Fibroblast of lung (primary cell): Measurements from ENCODE around the gene ESPN. TPM values are rescaled to one million over a fixed set of nuclear protein-coding genes. Genes with fewer than 3 reads are reported as not detected.
"Not testable (repeated sequence)": the region's sequence is repeated elsewhere in the genome, so short reads cannot be mapped to it uniquely, and the experiment has no call there.

ENCODE experiments used
- DNase-seq, 2 donors: peaks; one replicate each; pipeline versions ENCODE4 v3.0.0 to v3.0.0-alpha.2; 2010; ENCODE audit warnings: low read depth in 2 of 2
- H2AFZ ChIP-seq: 2 replicates; pipeline ENCODE4 v1.5.1; 2012; ENCODE audit warnings: low read length, control low read depth, inconsistent platforms
- H3K27ac ChIP-seq: 2 replicates; pipeline ENCODE4 v1.5.1; 2011; ENCODE audit warnings: low read length, control low read depth; ENCODE audit not compliant: insufficient read depth
- H3K27me3 ChIP-seq: 2 replicates; pipeline ENCODE4 v1.5.1; 2011; ENCODE audit warnings: mild to moderate bottlenecking, low read length; ENCODE audit not compliant: control insufficient read depth, insufficient read depth
- H3K36me3 ChIP-seq: 2 replicates; pipeline ENCODE4 v1.5.1; 2011; ENCODE audit warnings: low read length; ENCODE audit not compliant: control insufficient read depth, insufficient read depth
- H3K4me1 ChIP-seq: 2 replicates; pipeline ENCODE4 v1.5.1; 2011; ENCODE audit warnings: low read length; ENCODE audit not compliant: control insufficient read depth, insufficient read depth; ENCODE audit errors: extremely low read depth
- H3K4me2 ChIP-seq: 2 replicates; pipeline ENCODE4 v1.5.1; 2011; ENCODE audit warnings: low read length, control low read depth; ENCODE audit not compliant: insufficient read depth; ENCODE audit errors: extremely low read depth
- H3K4me3 ChIP-seq, 4 experiments: fragments of 200-600 bp in 1 of 4; sonication (generic) in 1 of 4; replicated peaks in 1 of 4; 2 replicates each; pipeline ENCODE4 v1.5.1; 2011 to 2016; ENCODE audit warnings: low read length in 4 of 4, low read depth in 3 of 4, mild to moderate bottlenecking in 3 of 4, control low read depth in 2 of 4, inconsistent platforms in 1 of 4, mixed read lengths in 1 of 4; ENCODE audit not compliant: insufficient read depth in 1 of 4; ENCODE audit errors: control extremely low read depth in 1 of 4
- H3K79me2 ChIP-seq: 2 replicates; pipeline ENCODE4 v1.5.1; 2012; ENCODE audit warnings: mild to moderate bottlenecking, low read length, inconsistent platforms; ENCODE audit not compliant: control insufficient read depth, insufficient read depth
- H3K9ac ChIP-seq: 2 replicates; pipeline ENCODE4 v1.5.1; 2011; ENCODE audit warnings: mild to moderate bottlenecking, low read length, control low read depth; ENCODE audit not compliant: insufficient read depth
- H3K9me3 ChIP-seq: 2 replicates; pipeline ENCODE4 v1.5.1; 2012; ENCODE audit warnings: low read depth, low read length; ENCODE audit not compliant: control insufficient read depth, insufficient read depth
- H4K20me1 ChIP-seq: 2 replicates; pipeline ENCODE4 v1.5.1; 2011; ENCODE audit warnings: low read length; ENCODE audit not compliant: control insufficient read depth, insufficient read depth; ENCODE audit errors: extremely low read depth
- EZH2 ChIP-seq: IDR thresholded peaks from 2 replicates; pipeline ENCODE4 v1.5.1; 2012; ENCODE audit warnings: low read length, control low read depth, mild to moderate bottlenecking; ENCODE audit errors: missing control alignments
- polyA plus RNA-seq, 2 donors: library from polyadenylated mRNA; depleted of rRNA in 1 of 2; stranded (reverse) in 1 of 2; unstranded in 1 of 2; fragments of >200 nt; gene quantifications; 2 replicates each; pipeline ENCODE4 v1.2.1, GENCODE V29; 2011 to 2012; ENCODE audit warnings: missing spikeins in 1 of 2
- total RNA-seq: library from RNA; depleted of rRNA; stranded (reverse); fragments of >200 nt; gene quantifications from 2 replicates; pipeline ENCODE4 v1.2.1, GENCODE V29; 2014
- TF ChIP-seq, protein P1 (sequence below), 2 donors: IDR thresholded peaks in 1 of 2; conservative IDR thresholded peaks in 1 of 2; 1 replicate in 1 of 2; 2 replicates in 1 of 2; pipeline ENCODE4 v1.5.1; 2011 to 2012; ENCODE audit warnings: low read length in 2 of 2, control low read depth in 1 of 2, inconsistent platforms in 1 of 2, low read depth in 1 of 2, mild to moderate bottlenecking in 1 of 2

The ESPN gene
- total and polyA plus RNA-seq, 2 donors (not counting 1 experiment from before 2014, with no cell fraction given): not detected

DNA sequence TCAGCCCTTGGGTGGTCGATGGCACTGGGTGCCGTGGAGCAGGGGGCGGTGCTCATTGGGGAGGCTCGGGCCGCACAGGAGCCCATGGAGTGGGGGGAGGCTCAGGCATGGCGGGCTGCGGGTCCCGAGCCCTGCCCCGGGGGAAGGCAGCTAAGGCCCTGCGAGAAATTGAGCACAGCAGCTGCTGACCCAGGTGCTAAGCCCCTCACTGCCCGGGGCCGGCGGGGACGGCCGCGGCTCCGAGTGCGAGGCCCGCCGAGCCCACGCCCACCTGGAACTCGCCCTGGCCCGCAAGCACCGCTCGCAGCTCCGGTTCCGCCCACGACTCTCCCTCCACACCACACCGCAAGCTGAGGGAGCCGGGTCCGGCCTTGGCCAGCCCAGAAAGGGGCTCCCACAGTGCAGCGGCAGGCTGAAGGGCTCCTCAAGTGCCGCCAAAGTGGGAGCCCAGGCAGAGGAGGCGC is 28.8 kb upstream of the ESPN start:
- H4K20me1 ChIP-seq, DNase-seq: not testable (repeated sequence)
- peaks cover 10% of the 10 kb centered on the region for H3K79me2 ChIP-seq

DNA sequence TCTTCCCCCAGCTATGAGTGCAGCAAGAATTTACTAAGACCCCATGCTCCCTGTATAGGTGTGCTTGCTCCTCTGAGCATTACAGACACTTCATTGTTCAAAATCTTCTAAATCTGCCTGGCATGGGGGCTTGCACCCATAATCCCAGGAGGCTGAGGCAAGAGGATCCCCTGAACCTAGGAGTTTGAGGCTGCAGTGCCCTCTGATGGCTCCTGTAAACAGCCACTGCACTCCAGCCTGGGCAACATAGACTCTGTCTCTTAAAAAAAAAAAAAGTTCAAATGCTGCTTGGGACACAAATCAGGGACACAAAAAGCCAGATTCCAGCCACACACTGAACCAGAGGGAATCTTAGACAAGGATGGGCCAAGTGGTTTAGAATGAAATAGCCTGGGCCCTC is 27.6 kb upstream of the ESPN start:
- Histone ChIP-seq H3K9ac (no peak overlapping the region), H3K9me3 (no peaks in the 10 kb centered on the region), H3K27me3 (no peaks in the 10 kb centered on the region), H3K4me3 (no peak overlapping the region), H2AFZ (no peak overlapping the region), H3K4me2 (no peak overlapping the region), H4K20me1 (no peaks in the 10 kb centered on the region), H3K36me3 (no peaks in the 10 kb centered on the region), H3K27ac (no peak overlapping the region), H3K79me2 (peaks cover 6% of the 10 kb centered on the region), H3K4me1 (peaks cover 6% of the 10 kb centered on the region)
- DNase-seq: no peak
- no peak for TF ChIP-seq EZH2
- TF ChIP-seq, protein P1, sequence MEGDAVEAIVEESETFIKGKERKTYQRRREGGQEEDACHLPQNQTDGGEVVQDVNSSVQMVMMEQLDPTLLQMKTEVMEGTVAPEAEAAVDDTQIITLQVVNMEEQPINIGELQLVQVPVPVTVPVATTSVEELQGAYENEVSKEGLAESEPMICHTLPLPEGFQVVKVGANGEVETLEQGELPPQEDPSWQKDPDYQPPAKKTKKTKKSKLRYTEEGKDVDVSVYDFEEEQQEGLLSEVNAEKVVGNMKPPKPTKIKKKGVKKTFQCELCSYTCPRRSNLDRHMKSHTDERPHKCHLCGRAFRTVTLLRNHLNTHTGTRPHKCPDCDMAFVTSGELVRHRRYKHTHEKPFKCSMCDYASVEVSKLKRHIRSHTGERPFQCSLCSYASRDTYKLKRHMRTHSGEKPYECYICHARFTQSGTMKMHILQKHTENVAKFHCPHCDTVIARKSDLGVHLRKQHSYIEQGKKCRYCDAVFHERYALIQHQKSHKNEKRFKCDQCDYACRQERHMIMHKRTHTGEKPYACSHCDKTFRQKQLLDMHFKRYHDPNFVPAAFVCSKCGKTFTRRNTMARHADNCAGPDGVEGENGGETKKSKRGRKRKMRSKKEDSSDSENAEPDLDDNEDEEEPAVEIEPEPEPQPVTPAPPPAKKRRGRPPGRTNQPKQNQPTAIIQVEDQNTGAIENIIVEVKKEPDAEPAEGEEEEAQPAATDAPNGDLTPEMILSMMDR (conservative IDR thresholded peaks at IDR 0.05 in 1 of 2, IDR thresholded peaks at IDR 0.05 in 1 of 2; ENCODE audit: low read depth in 1 of 2, low read length in 2 of 2): peak in 1 of 2 donors; percentile 9

More for the DNA sequence above, 28.8 kb upstream of the ESPN start:
- H3K4me1 ChIP-seq, H3K4me3 ChIP-seq, H3K36me3 ChIP-seq, H3K27me3 ChIP-seq, H3K27ac ChIP-seq, H3K4me2 ChIP-seq, H2AFZ ChIP-seq, H3K9me3 ChIP-seq, H3K9ac ChIP-seq: not testable (repeated sequence)

DNA sequence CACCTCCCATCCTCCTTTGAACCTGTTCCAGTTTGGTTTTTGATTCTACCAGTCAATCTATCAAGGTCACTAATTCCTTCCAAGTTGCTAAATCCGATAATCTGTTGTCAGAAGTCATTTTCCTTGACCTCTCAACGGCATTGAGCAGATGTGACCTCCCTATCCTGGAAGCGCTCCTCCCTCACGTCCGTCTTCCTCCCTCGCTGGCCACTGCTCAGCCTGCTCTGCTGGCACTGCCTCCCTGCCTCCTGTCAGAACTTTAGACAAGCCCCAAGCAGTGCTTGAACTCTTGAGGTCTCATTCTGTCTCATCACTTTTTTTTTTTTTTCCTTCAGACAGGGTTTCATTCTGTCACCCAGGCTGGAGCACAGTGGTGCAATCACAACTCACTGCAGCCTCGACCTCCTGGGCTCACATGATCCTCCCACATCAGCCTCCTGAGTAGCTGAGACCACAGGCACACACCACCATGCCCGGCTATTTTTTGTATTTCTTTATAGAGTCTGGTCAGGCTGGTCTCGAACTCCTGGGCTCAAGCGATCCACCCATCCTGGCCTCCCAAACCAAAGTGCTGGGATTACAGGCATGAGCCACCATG is 26.6 kb upstream of the ESPN start:
- H4K20me1 ChIP-seq: no peaks in the 10 kb centered on the region
- no peaks in the 10 kb centered on the region for H3K9me3 ChIP-seq
- H3K27ac ChIP-seq: no peak overlapping the region
- H3K36me3 ChIP-seq: no peaks in the 10 kb centered on the region
- H3K4me2 ChIP-seq: no peak overlapping the region
- no peak overlapping the region for H3K4me3 ChIP-seq
- no peak overlapping the region for H2AFZ ChIP-seq
- H3K27me3 ChIP-seq: no peaks in the 10 kb centered on the region
- no peaks in the 10 kb centered on the region for H3K79me2 ChIP-seq
- no peak for TF ChIP-seq EZH2
- TF ChIP-seq, protein P1 (conservative IDR thresholded peaks at IDR 0.05 in 1 of 2, IDR thresholded peaks at IDR 0.05 in 1 of 2; ENCODE audit: low read depth in 1 of 2, low read length in 2 of 2): no peak
- H3K9ac ChIP-seq: no peak overlapping the region
- peaks cover 4% of the 10 kb centered on the region for H3K4me1 ChIP-seq
- no peak for DNase-seq
